H1 (cell line): ENCODE data around the gene TRIM56. TPM values are rescaled to one million over a fixed set of nuclear protein-coding genes. Genes with fewer than 3 reads are reported as not detected.
A peak's percentile ranks its signal among the peaks of the same experiment; 100 is the strongest.

ENCODE experiments used
- CTCF ChIA-PET: fragments of 300-600 bp; sonication (Branson Sonifier 250); formaldehyde crosslinking; loops from one replicate; lab custom pipeline; 2021; ENCODE audit not compliant: partially characterized antibody; lab: Charles Lee
- POLR2A ChIA-PET: fragments of 300-600 bp; sonication (Branson Sonifier 250); formaldehyde crosslinking; loops from one replicate; lab custom pipeline; 2021; ENCODE audit warnings: inconsistent platforms; ENCODE audit not compliant: partially characterized antibody; lab: Charles Lee
- DNase-seq, 2 experiments: peaks; one replicate each; pipeline versions ENCODE4 v3.0.0 to v3.0.0-alpha.2; 2010 to 2022; ENCODE audit warnings: low spot score in 2 of 2, low read depth in 1 of 2, mixed read lengths in 1 of 2
- FAIRE-seq: peaks from 2 replicates; lab custom pipeline; 2011; peaks lifted over from hg19 to GRCh38; lab: Jason Lieb, UNC
- H2AFZ ChIP-seq: 2 replicates; pipeline ENCODE4 v1.8.1; 2012; ENCODE audit warnings: low read length, inconsistent platforms
- H2AK5ac ChIP-seq: 2 replicates; pipeline ENCODE4 v1.6.1; 2013; ENCODE audit warnings: low read depth, low read length
- H2BK120ac ChIP-seq: replicated peaks from 2 replicates; pipeline ENCODE3; 2013; ENCODE audit warnings: low read depth, low read length, inconsistent platforms
- H2BK12ac ChIP-seq: 2 replicates; pipeline ENCODE4 v1.6.1; 2013; ENCODE audit warnings: low read depth, low read length
- H2BK15ac ChIP-seq: 2 replicates; pipeline ENCODE4 v1.6.1; 2013; ENCODE audit warnings: low read length
- H2BK20ac ChIP-seq: 2 replicates; pipeline ENCODE4 v1.6.1; 2013; ENCODE audit warnings: low read length
- H2BK5ac ChIP-seq: 2 replicates; pipeline ENCODE4 v1.6.1; 2013; ENCODE audit warnings: low read depth, low read length
- H3K14ac ChIP-seq: 2 replicates; pipeline ENCODE4 v1.6.1; 2013; ENCODE audit warnings: inconsistent platforms; ENCODE audit not compliant: insufficient read length
- H3K18ac ChIP-seq: 2 replicates; pipeline ENCODE4 v1.6.1; 2013; ENCODE audit warnings: low read length; ENCODE audit errors: extremely low read depth
- H3K23ac ChIP-seq: 2 replicates; pipeline ENCODE4 v1.6.1; 2013; ENCODE audit warnings: inconsistent platforms; ENCODE audit not compliant: insufficient read length
- H3K23me2 ChIP-seq: 2 replicates; pipeline ENCODE4 v1.6.1; 2013; ENCODE audit warnings: low read depth, low read length
- H3K27ac ChIP-seq: 2 replicates; pipeline ENCODE4 v1.6.1; 2011; ENCODE audit warnings: low read depth, low read length, inconsistent platforms
- H3K27me3 ChIP-seq, 4 experiments: replicated peaks in 1 of 4; 1 replicate in 1 of 4; 2 replicates in 3 of 4; pipeline versions ENCODE4 v1.6.1 to v1.8.1; 2011 to 2013; ENCODE audit warnings: low read length in 3 of 4, mild to moderate bottlenecking in 3 of 4, inconsistent platforms in 2 of 4, mixed read lengths in 2 of 4, moderate library complexity in 1 of 4; ENCODE audit not compliant: control insufficient read depth in 3 of 4, insufficient read depth in 3 of 4; ENCODE audit errors: extremely low read depth in 1 of 4
- H3K36me3 ChIP-seq, 4 experiments: 2 replicates each; pipeline versions ENCODE4 v1.6.1 to v1.8.1; 2011 to 2013; ENCODE audit warnings: mild to moderate bottlenecking in 4 of 4, low read length in 3 of 4, moderate library complexity in 2 of 4, control low read depth in 1 of 4, inconsistent platforms in 1 of 4; ENCODE audit not compliant: insufficient read depth in 4 of 4, control insufficient read depth in 2 of 4
- H3K4ac ChIP-seq: replicated peaks from 2 replicates; pipeline ENCODE3; 2013; ENCODE audit warnings: low read length, low read depth, mixed read lengths, inconsistent platforms; ENCODE audit not compliant: insufficient read length
- H3K4me1 ChIP-seq, 4 experiments: replicated peaks in 1 of 4; 1 replicate in 1 of 4; 2 replicates in 3 of 4; pipeline versions ENCODE4 v1.6.1 to v1.8.1; 2011 to 2013; ENCODE audit warnings: low read length in 3 of 4, inconsistent platforms in 2 of 4, mixed read lengths in 1 of 4; ENCODE audit not compliant: insufficient read depth in 4 of 4, control insufficient read depth in 3 of 4
- H3K4me2 ChIP-seq, 2 experiments: 2 replicates each; pipeline versions ENCODE4 v1.6.1 to v1.8.1; 2011 to 2013; ENCODE audit warnings: low read depth in 2 of 2, low read length in 2 of 2, control low read depth in 1 of 2, inconsistent platforms in 1 of 2, mild to moderate bottlenecking in 1 of 2; ENCODE audit not compliant: insufficient read depth in 1 of 2
- H3K4me3 ChIP-seq, 4 experiments: fragments of 200-600, 300-600 bp in 1 of 4; sonication (generic), shearing (Covaris generic), sonication (Bioruptor Twin) in 1 of 4; 2 replicates each; pipeline versions ENCODE4 v1.5.1 to v1.8.1; 2011 to 2016; ENCODE audit warnings: low read length in 4 of 4, low read depth in 3 of 4, control low read depth in 2 of 4, inconsistent platforms in 2 of 4, mild to moderate bottlenecking in 2 of 4, mixed read lengths in 1 of 4, moderate library complexity in 1 of 4; ENCODE audit not compliant: insufficient read depth in 2 of 4; ENCODE audit errors: extremely low read depth in 1 of 4
- H3K56ac ChIP-seq: replicated peaks from 2 replicates; pipeline ENCODE3; 2013; ENCODE audit warnings: low read depth, mild to moderate bottlenecking, mixed read lengths, low read length, inconsistent platforms; ENCODE audit not compliant: insufficient read length
- H3K79me1 ChIP-seq: 2 replicates; pipeline ENCODE4 v1.6.1; 2013; ENCODE audit warnings: low read depth, low read length, control low read depth
- H3K79me2 ChIP-seq, 2 experiments: 2 replicates each; pipeline versions ENCODE4 v1.6.1 to v1.8.1; 2012 to 2013; ENCODE audit warnings: low read length in 2 of 2, mild to moderate bottlenecking in 2 of 2, inconsistent platforms in 1 of 2; ENCODE audit not compliant: insufficient read depth in 2 of 2, control insufficient read depth in 1 of 2
- H3K9ac ChIP-seq, 4 experiments: replicated peaks in 1 of 4; 1 replicate in 1 of 4; 2 replicates in 3 of 4; pipeline versions ENCODE4 v1.6.1 to v1.8.1; 2011 to 2013; ENCODE audit warnings: low read depth in 3 of 4, low read length in 3 of 4, control low read depth in 2 of 4, mild to moderate bottlenecking in 2 of 4, moderate library complexity in 2 of 4, inconsistent platforms in 1 of 4; ENCODE audit errors: extremely low read depth in 1 of 4
- H3K9me3 ChIP-seq, 2 experiments: 2 replicates each; pipeline versions ENCODE4 v1.6.1 to v1.8.1; 2012 to 2013; ENCODE audit warnings: mild to moderate bottlenecking in 2 of 2, moderate library complexity in 2 of 2, control low read depth in 1 of 2, inconsistent platforms in 1 of 2, low read depth in 1 of 2, low read length in 1 of 2, mixed read lengths in 1 of 2; ENCODE audit not compliant: insufficient read depth in 2 of 2
- H4K20me1 ChIP-seq, 2 experiments: replicated peaks in 1 of 2; 2 replicates each; pipeline versions ENCODE3 to v1.8.1; 2011 to 2013; ENCODE audit warnings: inconsistent platforms in 2 of 2, low read length in 2 of 2, mild to moderate bottlenecking in 1 of 2; ENCODE audit not compliant: insufficient read depth in 2 of 2, control insufficient read depth in 1 of 2
- H4K5ac ChIP-seq: 2 replicates; pipeline ENCODE4 v1.6.1; 2013; ENCODE audit warnings: low read length, low read depth, mixed read lengths, inconsistent platforms; ENCODE audit not compliant: insufficient read length
- H4K8ac ChIP-seq: 2 replicates; pipeline ENCODE4 v1.8.0; 2013; ENCODE audit warnings: mild to moderate bottlenecking, moderate library complexity, low read length, inconsistent platforms; ENCODE audit not compliant: insufficient read depth; ENCODE audit errors: extremely low read depth
- H4K91ac ChIP-seq: replicated peaks from 2 replicates; pipeline ENCODE3; 2013; ENCODE audit warnings: low read length, mixed read lengths, inconsistent platforms; ENCODE audit not compliant: insufficient read length
- SIX5 ChIP-seq: IDR thresholded peaks from 2 replicates; pipeline ENCODE4 v1.6.1; 2011; ENCODE audit warnings: mild to moderate bottlenecking, low read depth, low read length
- WGBS, 2 experiments: shearing (Covaris generic) in 1 of 2; methylation state at CpG; one replicate each; pipeline versions ENCODE4 v1.1.6 to v1.1.7; 2013 to 2015; ENCODE audit warnings: low lambda C conversion rate in 2 of 2, mixed read lengths in 2 of 2, inconsistent platforms in 1 of 2, low coverage in 1 of 2, missing lambda C conversion rate in 1 of 2; ENCODE audit not compliant: insufficient replicate concordance in 2 of 2, insufficient coverage in 1 of 2, insufficient read length in 1 of 2; ENCODE audit errors: extremely low coverage in 1 of 2, missing lambda C conversion rate in 1 of 2; 5-methylcytosine and 5-hydroxymethylcytosine counted together
- polyA plus RNA-seq, 7 experiments: library from polyadenylated mRNA; depleted of rRNA in 3 of 7; stranded (reverse) in 5 of 7; unstranded in 2 of 7; fragments of >200 nt in 5 of 7; fragments of 200-250 nt in 2 of 7; gene quantifications; 1 replicate in 5 of 7; 2 replicates in 1 of 7; 4 replicates in 1 of 7; pipeline versions ENCODE4 v1.2.1 to v1.2.3, GENCODE V29; 2011 to 2013; ENCODE audit warnings: missing spikeins in 2 of 7, mixed read lengths in 2 of 7
- total RNA-seq: library from RNA; stranded (reverse); fragmentation: NEBNext Ultra II Directional; extraction: Animal tissue kit (Norgen Biotek cat#: 25700); gene quantifications from 2 replicates; pipeline ENCODE4 v1.2.1, GENCODE V29; 2021
- TF ChIP-seq, protein P1 (sequence below): IDR thresholded peaks from 2 replicates; pipeline ENCODE4 v1.6.1; 2012; ENCODE audit warnings: inconsistent platforms

The TRIM56 gene
- total and polyA plus RNA-seq, 2 of the 8 experiments (the other 6 are each of a cell fraction or from before 2014, with no cell fraction given): 2.0 to 17.5 TPM

DNA sequence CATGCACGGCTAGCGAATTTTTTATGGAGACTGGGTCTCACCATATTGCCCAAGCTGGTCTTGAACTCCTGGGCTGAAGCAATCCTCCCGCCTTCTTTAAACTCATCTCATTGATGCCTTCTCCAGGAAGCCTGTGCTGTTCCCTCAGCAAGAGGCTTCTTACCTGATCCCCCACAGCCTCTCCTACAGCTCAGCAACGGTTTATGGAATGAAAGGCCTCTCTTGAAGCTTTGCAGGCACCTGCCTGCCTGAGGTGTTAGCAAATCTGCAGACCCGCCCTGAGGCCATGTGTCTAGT is 468 bp upstream of the TRIM56 start:
- Histone ChIP-seq H2AK5ac (no peak overlapping the region), H3K79me2 (no peaks in the 10 kb centered on the region), H2BK12ac (peak overlapping the region; percentile 68; the same call in 1 of the 2 replicates), H3K4me2 (peak overlapping the region; percentile 80 to 95), H3K9ac (no peak overlapping the region), H4K8ac (no peak overlapping the region), H3K18ac (peak overlapping the region; percentile 60; the same call in 1 of the 2 replicates), H2BK5ac (peak overlapping the region; percentile 71; the same call in 1 of the 2 replicates), H4K20me1 (no peaks in the 10 kb centered on the region), H3K9me3 (no peaks in the 10 kb centered on the region), H3K4me3 (peak overlapping the region in 3 of 4 experiments; percentile 62 to 77 (median 73); a peak in 4 of 8 replicates), H3K4me1 (peaks cover 0 to 6% (median 3%) of the 10 kb centered on the region in 4 experiments; a peak in 3 of 7 replicates), H2BK15ac (peak overlapping the region; percentile 8; the same call in 1 of the 2 replicates), H3K4ac (no peak overlapping the region), H3K14ac (no peak overlapping the region), H2AFZ (peak overlapping the region; percentile 77), H2BK120ac (peak overlapping the region; percentile 72), H4K91ac (peak overlapping the region; percentile 41), H3K79me1 (peaks cover under 1% of the 10 kb centered on the region), H3K36me3 (peaks cover 0 to 19% (median 3%) of the 10 kb centered on the region in 4 experiments; a peak in 5 of 8 replicates), H2BK20ac (peak overlapping the region; percentile 86; the same call in 1 of the 2 replicates), H3K27me3 (no peaks in the 10 kb centered on the region), H3K23me2 (peaks cover 4% of the 10 kb centered on the region; the same call in 1 of the 2 replicates), H3K56ac (no peak overlapping the region), H4K5ac (no peak overlapping the region), H3K23ac (no peak overlapping the region), H3K27ac (no peak overlapping the region)
- CTCF ChIA-PET: interaction anchor here (0.6 to 1.6 kb wide), 12 partner anchors 10 to 198 kb away, joined by 3 to 7 read pairs (median 4); partner anchors contain the start of genes ACHE and FIS1
- WGBS, 2 experiments: 71% methylated on average over 5 of the region's 5 CpGs; no CpG with 5 or more reads in 1 of the 2 experiments
- POLR2A ChIA-PET: interaction anchor here (0.6 to 2.0 kb wide), 15 partner anchors 10 to 253 kb away, joined by 3 to 10 read pairs (median 3); partner anchors contain the start of genes MOGAT3 and UFSP1
- FAIRE-seq: no peak
- DNase-seq: no peak
- no peak for TF ChIP-seq SIX5
- TF ChIP-seq, protein P1, sequence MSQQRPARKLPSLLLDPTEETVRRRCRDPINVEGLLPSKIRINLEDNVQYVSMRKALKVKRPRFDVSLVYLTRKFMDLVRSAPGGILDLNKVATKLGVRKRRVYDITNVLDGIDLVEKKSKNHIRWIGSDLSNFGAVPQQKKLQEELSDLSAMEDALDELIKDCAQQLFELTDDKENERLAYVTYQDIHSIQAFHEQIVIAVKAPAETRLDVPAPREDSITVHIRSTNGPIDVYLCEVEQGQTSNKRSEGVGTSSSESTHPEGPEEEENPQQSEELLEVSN: peak; percentile 78
